Endodermal cell (in vitro differentiated cells): ENCODE measurements around the gene CASZ1. TPM values are rescaled to one million over a fixed set of nuclear protein-coding genes. Genes with fewer than 3 reads are reported as not detected.

Experiments used
- DNase-seq: peaks from one replicate; pipeline ENCODE4 v3.0.0-alpha.2; 2017
- H3K27ac ChIP-seq: 2 replicates; pipeline ENCODE4 v1.5.1; 2013; ENCODE audit warnings: mild to moderate bottlenecking, low read depth, low read length, moderate library complexity
- H3K27me3 ChIP-seq: 2 replicates; pipeline ENCODE4 v1.6.1; 2013; ENCODE audit warnings: mild to moderate bottlenecking, low read length, moderate library complexity; ENCODE audit not compliant: insufficient read depth, control insufficient read depth, poor library complexity, severe bottlenecking
- H3K36me3 ChIP-seq: 2 replicates; pipeline ENCODE4 v1.7.0; 2013; ENCODE audit warnings: mild to moderate bottlenecking, low read length, moderate library complexity; ENCODE audit not compliant: control insufficient read depth, insufficient read depth
- H3K4me1 ChIP-seq: one replicate; pipeline ENCODE4 v1.7.0; 2013; ENCODE audit warnings: low read length; ENCODE audit not compliant: control insufficient read depth, insufficient read depth
- H3K4me3 ChIP-seq: 2 replicates; pipeline ENCODE4 v1.5.1; 2013; ENCODE audit warnings: mild to moderate bottlenecking, low read length, moderate library complexity
- H3K9ac ChIP-seq: 2 replicates; pipeline ENCODE4 v1.6.1; 2013; ENCODE audit warnings: mild to moderate bottlenecking, low read length, moderate library complexity; ENCODE audit not compliant: poor library complexity, severe bottlenecking; ENCODE audit errors: extremely low read depth
- H3K9me3 ChIP-seq: 2 replicates; pipeline ENCODE4 v1.6.1; 2013; ENCODE audit warnings: mild to moderate bottlenecking, low read length, moderate library complexity; ENCODE audit not compliant: control insufficient read depth
- H3K27ac Mint-ChIP-seq: 2 replicates; pipeline ENCODE4 v1.8.0; 2020; ENCODE audit warnings: mixed read lengths
- H3K27me3 Mint-ChIP-seq: 2 replicates; pipeline ENCODE4 v1.8.0; 2021; ENCODE audit warnings: mild to moderate bottlenecking, mixed read lengths; ENCODE audit not compliant: insufficient read depth
- H3K36me3 Mint-ChIP-seq: 2 replicates; pipeline ENCODE4 v1.8.0; 2020; ENCODE audit warnings: low read depth, mixed read lengths
- H3K4me1 Mint-ChIP-seq: 2 replicates; pipeline ENCODE4 v1.8.0; 2020; ENCODE audit warnings: mixed read lengths
- H3K4me3 Mint-ChIP-seq: 2 replicates; pipeline ENCODE4 v1.8.0; 2020; ENCODE audit warnings: mild to moderate bottlenecking, moderate library complexity, mixed read lengths
- H3K9me3 Mint-ChIP-seq: 2 replicates; pipeline ENCODE4 v1.8.0; 2020; ENCODE audit warnings: mild to moderate bottlenecking, mixed read lengths
- CTCF ChIP-seq: fragments of 200-600 bp; sonication (generic); conservative IDR thresholded peaks from 2 replicates; pipeline ENCODE4 v1.5.0; 2021; ENCODE audit warnings: antibody characterized with exemption, mild to moderate bottlenecking
- WGBS, 2 experiments: methylation state at CpG; one replicate each; pipeline versions ENCODE4 v1.1.5 to v1.1.7; 2013; ENCODE audit warnings: missing lambda C conversion rate in 2 of 2, mixed read lengths in 1 of 2; ENCODE audit not compliant: insufficient coverage in 1 of 2, insufficient read length in 1 of 2; 5-methylcytosine and 5-hydroxymethylcytosine counted together
- total RNA-seq, 2 donors: library from RNA; stranded (reverse); fragmentation: NEBNext Ultra II Directional in 1 of 2; extraction: Animal tissue kit (Norgen Biotek cat#: 25700) in 1 of 2; gene quantifications; 2 replicates in 1 of 2; 3 replicates in 1 of 2; pipeline ENCODE4 v1.2.1, GENCODE V29; 2021

The CASZ1 gene
- total RNA-seq, 2 donors from 2014 or later = 3.5 to 5.9 TPM

- H3K27me3 Mint-ChIP-seq = no peaks in the 10 kb centered on the region
- H3K36me3 Mint-ChIP-seq = no peaks in the 10 kb centered on the region
- Histone ChIP-seq H3K4me1 (peaks cover 12% of the 10 kb centered on the region), H3K36me3 (no peaks in the 10 kb centered on the region), H3K27me3 (no peaks in the 10 kb centered on the region), H3K4me3 (no peak overlapping the region), H3K9ac (no peak overlapping the region), H3K9me3 (no peaks in the 10 kb centered on the region), H3K27ac (no peak overlapping the region)
- peak overlapping the region; percentile 82 for H3K27ac Mint-ChIP-seq
- no peak for TF ChIP-seq CTCF
- H3K4me1 Mint-ChIP-seq = peaks cover 27% of the 10 kb centered on the region
- H3K9me3 Mint-ChIP-seq = no peaks in the 10 kb centered on the region
- H3K4me3 Mint-ChIP-seq = no peak overlapping the region
- no peak for DNase-seq
- WGBS, 2 experiments = 80 to 85% methylated on average over 4 to 7 of the region's 7 CpGs
Measured at GRCh38 chr1:10687251-10687651, 109.2 kb downstream of the CASZ1 start.

DNA sequence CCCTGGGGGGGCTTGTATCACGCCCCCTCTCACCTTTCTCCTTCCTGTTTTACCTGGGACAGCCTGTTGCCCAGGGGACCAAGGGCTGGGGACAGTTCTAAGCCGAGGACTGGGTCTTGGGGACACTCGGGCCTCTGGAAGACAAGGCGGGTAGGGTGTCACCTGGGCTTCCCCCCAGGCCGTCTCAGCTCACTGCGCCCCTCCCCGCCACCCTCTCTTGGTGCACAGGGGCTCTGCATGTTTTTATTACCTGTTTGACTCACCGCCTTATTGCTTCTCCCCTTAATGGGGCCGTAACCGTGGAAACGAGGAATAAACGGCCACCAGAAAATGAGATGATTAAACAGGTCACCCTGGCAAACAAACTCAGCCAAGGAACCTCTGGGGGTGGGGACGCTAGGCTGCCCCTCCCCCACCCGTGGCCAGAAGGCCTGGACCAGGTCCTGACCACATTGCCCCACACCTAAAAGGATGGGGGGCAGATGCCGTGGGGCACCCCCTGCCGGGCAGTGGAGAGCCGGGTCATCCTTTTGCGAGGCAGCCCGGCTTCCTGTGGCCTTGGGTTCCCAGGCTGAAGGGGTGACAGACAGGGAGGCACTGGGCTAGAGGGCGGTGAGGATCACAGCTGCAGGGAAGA is 109.9 kb downstream of the CASZ1 start:
- Histone ChIP-seq H3K4me1 (peaks cover 19% of the 10 kb centered on the region), H3K27me3 (no peaks in the 10 kb centered on the region), H3K36me3 (no peaks in the 10 kb centered on the region), H3K27ac (no peak overlapping the region), H3K9me3 (no peaks in the 10 kb centered on the region), H3K4me3 (no peak overlapping the region), H3K9ac (no peak overlapping the region)
- Mint-ChIP-seq H3K4me1 (peaks cover 32% of the 10 kb centered on the region), H3K27ac (peak overlapping the region; percentile 82), H3K4me3 (no peak overlapping the region), H3K9me3 (no peaks in the 10 kb centered on the region), H3K36me3 (no peaks in the 10 kb centered on the region), H3K27me3 (no peaks in the 10 kb centered on the region)
- DNase-seq = peak; percentile 75
- no peak for TF ChIP-seq CTCF
- WGBS, 2 experiments = 72 to 77% methylated on average over 18 to 20 of the region's 20 CpGs

GRCh38 chr1:10685808-10686403 is 110.5 kb downstream of the CASZ1 start:
- H3K9ac ChIP-seq = no peak overlapping the region
- no peak for TF ChIP-seq CTCF
- 88 to 98% methylated on average over 5 to 11 of the region's 11 CpGs for WGBS, 2 experiments
- Mint-ChIP-seq H3K27me3 (no peaks in the 10 kb centered on the region), H3K9me3 (no peaks in the 10 kb centered on the region), H3K27ac (peak overlapping the region; percentile 73), H3K4me3 (no peak overlapping the region), H3K4me1 (peaks cover 37% of the 10 kb centered on the region), H3K36me3 (no peaks in the 10 kb centered on the region)
- H3K27ac ChIP-seq = peak overlapping the region; percentile 38
- no peak overlapping the region for H3K4me3 ChIP-seq
- no peaks in the 10 kb centered on the region for H3K9me3 ChIP-seq
- no peak for DNase-seq
- H3K4me1 ChIP-seq = peaks cover 21% of the 10 kb centered on the region
- H3K27me3 ChIP-seq = no peaks in the 10 kb centered on the region
- H3K36me3 ChIP-seq = no peaks in the 10 kb centered on the region
